Measurements from ENCODE around the gene ARF1.

ARF1 gene

DNA sequence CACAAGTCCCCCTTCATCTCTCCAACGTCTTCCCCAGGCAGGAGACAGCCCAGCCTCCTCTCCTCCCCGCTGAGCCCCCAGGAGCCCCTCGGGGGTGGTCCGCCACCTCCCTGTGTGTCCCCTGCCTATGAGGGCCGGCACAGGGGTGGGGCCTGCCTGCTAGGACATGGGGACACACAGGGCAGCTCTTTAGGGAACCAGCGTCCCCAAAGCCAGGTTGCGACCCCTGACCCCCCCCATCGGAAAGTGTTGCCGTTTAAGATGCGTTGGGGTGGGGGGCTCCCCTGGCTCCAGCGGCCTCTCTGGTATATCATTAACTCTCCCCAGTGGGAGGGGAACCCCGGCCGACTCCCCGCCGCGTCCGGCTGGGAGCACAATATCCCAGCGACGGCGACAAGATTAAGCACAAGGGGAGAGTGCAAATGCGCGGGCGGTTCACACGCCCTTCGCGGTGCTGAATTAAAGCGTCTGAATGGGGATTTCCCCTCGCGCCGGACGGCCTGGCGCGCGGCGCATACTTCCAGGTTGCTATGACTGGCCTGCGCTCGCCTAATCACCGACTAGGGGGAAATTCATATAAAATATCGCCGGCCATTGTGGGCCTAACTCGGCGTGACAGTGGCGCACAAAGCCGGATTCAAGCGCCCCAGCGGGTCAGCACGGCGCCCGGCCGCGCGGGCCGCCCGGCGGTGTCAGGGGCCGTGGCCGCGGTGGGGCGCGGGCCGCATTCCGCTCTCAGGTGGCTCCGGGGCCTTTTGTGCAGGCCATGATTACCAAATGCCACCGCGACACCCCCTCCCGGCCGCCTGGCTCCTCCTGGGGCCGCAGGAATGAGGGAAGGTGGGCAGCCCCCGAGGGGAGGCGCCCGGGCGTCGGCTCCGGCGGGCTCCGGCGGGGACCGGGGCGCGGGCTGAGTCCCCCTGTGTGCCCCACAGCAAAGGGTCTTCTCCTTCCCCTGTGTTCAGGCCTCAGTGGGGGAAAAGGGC lies 44.8 kb upstream of the ARF1 start:
- no peak for DNase-seq (ENCODE audit: low read depth)
- TF ChIP-seq POLR2A (IDR thresholded peaks at IDR 0.05; ENCODE audit: extremely low read depth, insufficient read length) (no peak), CTCF (IDR thresholded peaks at IDR 0.05; ENCODE audit: low read depth, low read length) (no peak), MYC (IDR thresholded peaks at IDR 0.05; ENCODE audit: low read depth, low read length) (no peak), MAX (IDR thresholded peaks at IDR 0.05; ENCODE audit: low read depth, low read length) (no peak)
- H3K4me3 ChIP-seq (ENCODE audit: low read depth, low read length) = no peak overlapping the region

GRCh38 chr1:228038387-228039005 lies 44.0 kb upstream of the ARF1 start:
- DNase-seq (ENCODE audit: low read depth) = no peak
- TF ChIP-seq MYC (IDR thresholded peaks at IDR 0.05; ENCODE audit: low read depth, low read length) (no peak), POLR2A (IDR thresholded peaks at IDR 0.05; ENCODE audit: extremely low read depth, insufficient read length) (no peak), MAX (IDR thresholded peaks at IDR 0.05; ENCODE audit: low read depth, low read length) (no peak), CTCF (IDR thresholded peaks at IDR 0.05; ENCODE audit: low read depth, low read length) (no peak)
- no peak overlapping the region for H3K4me3 ChIP-seq (ENCODE audit: low read depth, low read length)

DNA sequence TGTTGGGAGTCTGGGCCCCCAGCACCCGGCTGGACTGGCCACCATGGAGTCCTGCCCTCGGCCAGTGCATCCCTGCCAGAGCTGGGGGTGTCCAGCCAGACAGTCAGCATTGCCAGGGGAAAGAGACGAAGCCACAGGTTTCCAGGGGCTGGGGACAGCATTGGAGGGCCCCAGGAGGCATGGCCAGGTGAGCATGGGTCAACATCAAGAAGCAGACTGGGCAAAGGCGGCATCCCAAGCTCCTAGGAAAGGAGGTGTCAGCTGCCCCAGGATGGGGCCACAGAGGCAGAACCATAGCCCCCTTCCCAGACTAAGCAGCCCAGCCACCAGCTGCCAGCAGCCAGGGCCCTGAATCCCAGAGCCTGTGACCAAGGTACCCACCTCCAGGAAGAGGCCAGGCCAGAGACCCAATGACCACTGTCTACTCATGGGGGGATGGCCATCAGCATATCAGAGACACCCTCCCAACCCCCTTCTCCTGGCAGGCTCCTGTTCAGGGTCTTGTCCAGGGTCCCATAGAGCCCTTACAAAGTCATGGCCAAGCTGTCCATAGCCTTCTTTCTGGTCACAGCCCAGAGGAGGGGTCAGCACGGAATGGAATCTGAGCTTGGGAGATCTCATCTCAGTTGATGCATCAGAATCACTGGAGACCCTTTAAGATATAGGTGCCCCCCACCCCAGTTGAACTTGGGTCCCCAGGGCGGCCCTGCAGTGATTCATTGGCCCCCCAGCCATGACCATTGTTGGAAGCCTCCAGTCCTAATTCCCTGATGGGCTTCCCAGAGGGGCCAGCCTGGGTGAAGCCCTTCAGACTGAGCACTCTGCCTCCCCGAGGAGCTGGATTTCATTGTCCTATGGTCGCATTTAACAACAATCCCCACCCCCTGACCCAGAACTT lies 43.3 kb upstream of the ARF1 start:
- TF ChIP-seq POLR2A (IDR thresholded peaks at IDR 0.05; ENCODE audit: extremely low read depth, insufficient read length) = no peak
- no peak for TF ChIP-seq MYC (IDR thresholded peaks at IDR 0.05; ENCODE audit: low read depth, low read length)
- no peak for TF ChIP-seq MAX (IDR thresholded peaks at IDR 0.05; ENCODE audit: low read depth, low read length)
- no peak for TF ChIP-seq CTCF (IDR thresholded peaks at IDR 0.05; ENCODE audit: low read depth, low read length)
- no peak for DNase-seq (ENCODE audit: low read depth)
- H3K4me3 ChIP-seq (ENCODE audit: low read depth, low read length) = no peak overlapping the region

DNA sequence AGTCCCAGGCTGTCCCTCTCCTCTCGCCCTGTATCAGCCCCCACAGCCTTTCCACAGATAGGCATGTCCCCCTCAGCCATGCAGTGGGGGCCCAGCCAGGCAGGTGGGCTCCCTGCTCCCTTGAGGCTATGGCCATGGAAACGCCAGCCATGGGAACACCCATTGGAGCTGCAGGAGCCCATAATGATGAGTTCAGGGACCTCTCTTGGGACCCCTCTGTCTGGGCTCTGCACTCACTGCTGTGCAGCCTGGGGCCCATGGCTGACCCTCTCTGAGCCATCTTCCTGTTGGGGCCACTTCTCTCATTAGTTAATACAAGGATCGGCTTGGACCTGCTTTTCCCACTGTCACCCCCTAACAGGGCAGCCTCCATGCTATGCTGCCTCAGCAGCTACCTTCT lies 42.5 kb upstream of the ARF1 start:
- DNase-seq (ENCODE audit: low read depth) = no peak
- H3K4me3 ChIP-seq (ENCODE audit: low read depth, low read length) = no peak overlapping the region
- no peak for TF ChIP-seq CTCF (IDR thresholded peaks at IDR 0.05; ENCODE audit: low read depth, low read length)
- no peak for TF ChIP-seq MAX (IDR thresholded peaks at IDR 0.05; ENCODE audit: low read depth, low read length)

- TF ChIP-seq POLR2A (IDR thresholded peaks at IDR 0.05; ENCODE audit: extremely low read depth, insufficient read length) = no peak
- TF ChIP-seq MYC (IDR thresholded peaks at IDR 0.05; ENCODE audit: low read depth, low read length) = no peak
- TF ChIP-seq CTCF (IDR thresholded peaks at IDR 0.05; ENCODE audit: low read depth, low read length) = no peak
- TF ChIP-seq MAX (IDR thresholded peaks at IDR 0.05; ENCODE audit: low read depth, low read length) = no peak
- DNase-seq (ENCODE audit: low read depth) = no peak
- H3K4me3 ChIP-seq (ENCODE audit: low read depth, low read length) = no peak overlapping the region
These were observed 41.2 kb upstream of the ARF1 start for GRCh38 chr1:228041316-228041715.

All from NB4 (cell line).